Bone marrow (tissue), 2 donors: Measurements from ENCODE around the gene GRIPAP1.
A peak's percentile ranks its signal among the peaks of the same experiment; 100 is the strongest.
"Not testable (repeated sequence)": the region's sequence is repeated elsewhere in the genome, so short reads cannot be mapped to it uniquely, and the experiment has no call there.

Experiments used
- DNase-seq, 2 donors: peaks; one replicate each; lab custom pipeline; 2025; lab: John Stamatoyannopoulos, UW

The GRIPAP1 gene

DNA sequence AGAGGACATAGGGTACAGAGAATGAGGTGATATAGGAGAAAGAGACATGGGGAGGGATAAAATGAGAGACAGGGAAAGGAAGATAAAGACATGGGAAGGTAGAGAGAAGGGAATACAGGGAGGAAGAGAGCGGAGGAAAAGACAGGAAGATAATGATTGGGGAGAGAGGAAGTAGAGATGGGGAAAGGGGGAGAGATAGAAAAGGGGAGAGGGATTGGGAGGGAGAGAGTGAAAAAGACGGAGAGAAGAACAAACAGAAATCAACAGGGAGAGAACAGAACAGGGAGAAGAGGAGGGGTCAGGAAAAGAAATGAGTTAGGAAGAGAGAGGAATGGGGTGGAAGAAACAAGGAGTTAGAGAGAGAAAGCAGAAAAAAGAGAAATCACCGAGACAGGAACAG is 4.6 kb downstream of the GRIPAP1 start:
- DNase-seq = no peak

DNA sequence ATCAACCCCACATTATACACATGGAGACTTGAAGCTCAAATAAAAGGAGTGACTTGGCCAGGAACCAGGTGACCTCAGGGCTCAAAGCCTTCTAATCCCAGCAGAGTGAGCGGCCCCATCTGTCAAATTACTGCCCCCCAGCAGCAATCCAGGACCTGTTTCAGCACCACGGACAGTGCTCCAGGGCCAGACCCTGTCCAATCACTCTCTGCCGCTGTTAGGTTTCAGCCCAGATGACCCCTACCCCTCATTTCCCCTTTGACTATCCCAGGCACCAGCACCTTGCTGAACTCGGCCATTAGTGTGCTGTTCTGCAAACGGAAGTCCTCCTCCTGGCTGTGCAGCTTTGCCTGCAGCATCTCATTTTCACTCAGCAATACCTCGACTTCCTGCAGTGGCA is 5.1 kb downstream of the GRIPAP1 start:
- DNase-seq = no peak

DNA sequence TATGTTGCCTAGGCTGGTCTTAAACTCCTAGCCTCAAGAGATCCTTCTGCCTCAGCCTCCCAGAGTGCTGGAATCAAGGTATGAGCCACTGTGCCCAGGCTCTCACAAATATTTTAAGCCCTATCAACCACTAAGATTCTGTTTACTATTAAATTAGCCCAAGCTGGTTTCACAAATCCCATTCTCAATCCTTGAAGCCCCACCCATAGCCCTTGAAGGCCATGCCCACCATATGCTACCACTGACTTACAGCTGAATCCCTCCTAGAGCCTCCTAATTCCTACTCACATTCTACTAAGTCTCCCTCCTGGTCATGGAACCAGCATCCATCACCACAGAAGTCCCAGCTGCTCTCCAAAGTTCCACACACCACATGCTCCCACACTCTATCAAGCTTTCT is 9.7 kb downstream of the GRIPAP1 start:
- no peak for DNase-seq

DNA sequence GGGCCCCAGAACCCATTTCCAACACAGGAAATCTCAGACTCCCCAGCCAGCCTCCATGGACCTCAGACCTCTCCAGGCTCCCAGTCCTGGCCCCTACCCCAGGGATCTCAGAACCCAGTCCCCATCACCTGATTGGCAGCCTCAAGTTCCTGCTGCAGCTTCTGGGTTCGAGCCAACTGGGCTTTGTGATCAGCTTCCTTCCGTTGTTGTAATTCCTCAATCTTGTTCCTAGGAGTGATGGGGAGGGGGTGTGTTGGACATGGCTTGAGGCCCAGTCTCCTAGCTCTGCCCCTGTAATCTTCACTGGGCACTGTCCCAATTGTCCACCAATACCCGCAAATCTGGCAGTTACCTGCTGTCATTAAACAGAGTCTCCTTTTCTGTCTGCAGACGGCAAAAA is 12.6 kb downstream of the GRIPAP1 start:
- no peak for DNase-seq

DNA sequence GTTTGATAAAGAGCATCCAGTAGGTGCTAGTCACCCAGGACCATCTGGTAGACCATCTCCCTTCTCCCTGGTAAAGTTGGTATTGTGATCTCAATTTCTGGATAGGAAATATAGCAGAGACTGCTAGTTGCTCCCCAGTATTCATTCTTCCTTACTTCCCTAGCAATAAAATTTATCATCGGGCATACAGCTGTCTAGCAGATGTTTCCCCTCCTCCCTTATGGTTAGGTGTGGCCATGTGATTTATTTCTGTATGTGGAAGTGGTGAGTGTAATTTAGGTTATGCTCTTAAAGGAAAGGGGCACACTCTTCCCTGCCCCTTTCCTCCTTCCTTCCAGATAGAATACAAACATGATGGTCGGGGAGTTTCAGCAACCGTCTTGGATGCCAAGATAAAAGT is 18.2 kb downstream of the GRIPAP1 start:
- DNase-seq = no peak

DNA sequence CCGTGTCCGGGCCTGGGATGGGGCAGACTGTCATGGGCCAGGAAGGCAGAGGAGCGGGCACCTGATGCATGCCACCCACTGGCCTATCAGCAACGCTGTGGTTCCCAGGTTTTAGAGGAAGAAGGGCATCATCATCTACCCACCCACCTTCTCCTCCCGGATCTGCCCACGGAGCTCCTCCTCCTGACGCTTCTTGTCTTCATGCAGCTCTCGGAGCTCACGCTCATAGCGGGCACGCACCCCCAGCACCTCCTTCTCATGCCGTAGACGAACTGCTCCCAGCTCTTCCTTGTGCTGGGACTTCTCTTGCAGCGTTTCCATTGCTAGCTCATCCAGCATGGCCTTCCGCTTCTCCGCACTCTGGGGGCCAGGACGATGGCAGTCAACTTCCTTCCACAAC is 19.0 kb downstream of the GRIPAP1 start:
- DNase-seq = no peak

DNA sequence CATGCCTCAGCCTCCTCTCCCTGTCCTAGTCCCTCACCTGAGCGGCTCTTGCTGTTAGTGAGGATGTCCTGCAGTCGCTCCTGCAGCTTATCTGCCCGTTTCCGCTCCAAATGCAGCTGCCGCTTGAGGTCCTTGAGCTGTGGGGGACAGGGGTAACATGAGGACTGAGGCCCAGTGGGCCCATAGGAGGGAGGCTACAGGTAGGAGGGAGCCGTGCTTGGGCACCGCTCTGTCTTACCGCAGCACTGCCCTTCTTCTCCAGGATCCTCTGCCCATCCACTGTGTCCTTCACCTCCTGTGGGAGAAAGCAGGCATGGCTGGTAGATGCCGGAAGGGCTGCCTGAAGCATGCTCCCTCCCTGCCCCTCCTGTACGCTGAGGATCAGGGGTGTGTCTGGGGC is 20.9 kb downstream of the GRIPAP1 start:
- DNase-seq = no peak

DNA sequence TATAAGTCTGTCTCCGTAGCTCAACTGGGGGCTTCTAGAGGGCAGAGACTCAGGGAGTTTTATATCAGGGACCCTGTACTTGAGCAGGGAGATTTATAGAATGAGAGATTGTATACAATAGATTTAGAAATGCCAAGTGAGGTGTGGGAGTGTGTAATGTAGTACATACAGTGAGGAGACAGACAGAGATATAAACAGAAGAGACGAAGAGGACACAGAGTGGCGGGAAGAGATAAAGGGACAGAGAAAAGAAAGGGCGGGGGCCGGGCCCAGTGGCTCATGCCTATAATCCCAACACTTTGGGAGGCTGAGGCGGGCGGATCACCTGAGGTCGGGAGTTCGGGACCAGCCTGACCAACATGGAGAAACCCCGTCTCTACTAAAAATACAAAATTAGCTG is 21.7 kb downstream of the GRIPAP1 start:
- not testable (repeated sequence) for DNase-seq

DNA sequence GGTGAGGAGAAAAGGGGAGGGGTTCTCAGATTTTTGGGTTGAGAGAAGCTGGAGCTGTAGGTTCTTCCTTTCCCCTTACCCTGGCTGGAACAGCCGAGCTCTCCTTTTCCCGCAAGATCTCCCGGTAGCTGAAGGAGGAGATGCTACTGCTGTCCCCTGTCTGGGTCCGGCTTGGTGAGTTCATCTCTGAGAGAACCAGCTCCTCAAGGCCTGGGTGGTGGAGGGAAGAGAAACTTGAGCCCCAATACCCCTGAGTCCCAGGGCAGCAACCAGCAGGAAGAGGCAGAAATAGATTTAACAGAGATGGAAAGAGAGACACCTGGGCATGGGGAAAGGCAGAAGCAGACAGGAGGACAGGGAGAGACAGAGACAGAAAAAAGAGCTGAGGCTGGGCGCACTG is 23.8 kb downstream of the GRIPAP1 start:
- no peak for DNase-seq

DNA sequence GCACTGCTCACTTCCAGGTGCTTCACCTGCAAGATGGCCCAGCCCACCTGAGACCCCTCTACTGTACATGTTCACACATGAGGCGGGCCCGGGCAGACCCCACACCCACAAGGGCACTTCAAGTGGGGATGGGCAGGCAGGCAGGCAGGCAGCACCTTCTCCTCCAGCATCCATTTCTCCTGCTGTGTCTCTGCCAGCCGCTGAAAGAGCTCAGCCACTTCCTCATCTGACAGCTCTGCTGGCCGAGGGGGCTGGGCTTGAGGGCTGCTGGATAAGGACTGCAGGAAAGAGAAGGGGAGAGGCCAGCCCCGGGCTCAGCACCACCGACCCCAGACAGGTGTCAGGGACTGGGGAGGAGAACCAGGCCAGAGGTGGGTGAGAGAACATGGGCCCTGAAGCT is 26.0 kb downstream of the GRIPAP1 start:
- no peak for DNase-seq

DNA sequence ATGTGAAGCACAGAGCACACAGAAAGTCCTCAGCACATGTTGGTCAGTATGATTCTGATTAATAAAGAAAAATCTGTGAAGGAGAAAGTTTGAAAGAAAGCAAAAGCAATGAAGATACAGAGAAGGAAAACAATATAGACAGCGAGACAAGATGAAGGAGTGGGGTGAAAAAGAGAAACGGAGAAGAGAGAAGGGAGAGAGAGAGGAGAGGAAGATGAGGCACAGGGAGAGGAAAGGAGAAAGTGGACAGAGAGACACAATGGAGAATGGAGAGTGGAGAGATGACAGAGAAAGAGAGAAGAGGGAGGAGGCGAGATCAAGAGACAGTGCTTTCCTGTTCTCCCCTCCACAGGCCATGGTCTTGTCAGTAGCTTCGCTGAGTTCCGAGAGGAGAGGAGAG is 26.5 kb downstream of the GRIPAP1 start:
- no peak for DNase-seq

DNA sequence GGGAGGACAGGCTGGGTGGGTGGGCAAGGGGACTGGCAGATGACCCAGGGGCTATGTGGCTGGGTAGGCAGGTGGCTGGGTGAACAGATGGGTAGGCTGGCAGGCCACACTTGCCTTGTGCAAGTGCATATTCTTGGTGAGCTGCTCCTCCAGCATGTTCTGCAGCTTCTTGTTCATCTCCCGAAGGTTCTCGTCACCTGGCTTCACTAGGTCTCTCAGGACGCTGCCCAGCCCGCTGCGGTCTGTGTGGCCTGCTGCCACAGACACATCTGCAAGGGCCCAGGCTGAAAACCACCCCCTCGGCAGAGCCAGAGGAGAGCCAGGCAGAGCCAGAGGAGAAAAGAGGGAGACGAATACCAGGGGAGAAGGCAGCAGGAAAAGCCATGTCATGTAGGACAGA is 27.0 kb downstream of the GRIPAP1 start:
- DNase-seq = no peak

DNA sequence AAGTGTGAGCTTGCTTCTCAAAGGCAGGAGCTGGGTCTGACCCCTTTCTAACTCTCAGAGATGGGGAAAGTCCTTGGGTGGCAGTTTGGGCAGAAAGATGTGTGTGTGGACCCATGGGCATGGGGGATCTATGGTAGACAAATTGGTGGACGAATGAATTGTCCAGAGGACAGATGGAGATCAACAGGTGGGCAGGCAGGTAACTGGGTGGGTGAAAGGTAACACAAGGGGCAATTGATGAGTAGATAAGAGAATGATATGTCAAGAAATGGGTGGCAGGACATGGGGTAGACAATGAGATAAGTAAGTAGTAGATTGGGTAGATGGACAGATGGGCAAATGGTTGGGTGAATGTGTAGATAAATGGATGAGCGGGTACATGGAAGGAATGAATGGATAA is 27.5 kb downstream of the GRIPAP1 start:
- DNase-seq = no peak

DNA sequence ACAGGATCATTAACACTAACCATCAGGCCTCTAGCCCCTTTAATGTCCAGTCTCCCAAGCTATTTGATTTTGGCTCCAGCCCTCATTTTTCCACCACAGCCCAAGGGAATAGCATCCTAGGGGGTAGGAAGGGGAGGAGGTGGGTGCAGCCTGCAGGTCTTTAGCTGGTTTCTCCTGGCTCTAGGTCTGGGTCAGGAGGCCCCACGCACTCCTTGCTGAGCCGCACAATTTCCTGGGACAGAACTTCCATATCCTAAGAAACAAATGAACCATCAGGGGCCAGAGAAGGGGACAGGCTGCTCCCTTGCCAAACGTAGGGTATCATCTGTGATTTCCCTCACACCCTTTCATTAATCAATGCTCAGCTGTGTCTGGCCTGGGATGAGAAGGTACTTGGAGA is 28.0 kb downstream of the GRIPAP1 start:
- DNase-seq = no peak

DNA sequence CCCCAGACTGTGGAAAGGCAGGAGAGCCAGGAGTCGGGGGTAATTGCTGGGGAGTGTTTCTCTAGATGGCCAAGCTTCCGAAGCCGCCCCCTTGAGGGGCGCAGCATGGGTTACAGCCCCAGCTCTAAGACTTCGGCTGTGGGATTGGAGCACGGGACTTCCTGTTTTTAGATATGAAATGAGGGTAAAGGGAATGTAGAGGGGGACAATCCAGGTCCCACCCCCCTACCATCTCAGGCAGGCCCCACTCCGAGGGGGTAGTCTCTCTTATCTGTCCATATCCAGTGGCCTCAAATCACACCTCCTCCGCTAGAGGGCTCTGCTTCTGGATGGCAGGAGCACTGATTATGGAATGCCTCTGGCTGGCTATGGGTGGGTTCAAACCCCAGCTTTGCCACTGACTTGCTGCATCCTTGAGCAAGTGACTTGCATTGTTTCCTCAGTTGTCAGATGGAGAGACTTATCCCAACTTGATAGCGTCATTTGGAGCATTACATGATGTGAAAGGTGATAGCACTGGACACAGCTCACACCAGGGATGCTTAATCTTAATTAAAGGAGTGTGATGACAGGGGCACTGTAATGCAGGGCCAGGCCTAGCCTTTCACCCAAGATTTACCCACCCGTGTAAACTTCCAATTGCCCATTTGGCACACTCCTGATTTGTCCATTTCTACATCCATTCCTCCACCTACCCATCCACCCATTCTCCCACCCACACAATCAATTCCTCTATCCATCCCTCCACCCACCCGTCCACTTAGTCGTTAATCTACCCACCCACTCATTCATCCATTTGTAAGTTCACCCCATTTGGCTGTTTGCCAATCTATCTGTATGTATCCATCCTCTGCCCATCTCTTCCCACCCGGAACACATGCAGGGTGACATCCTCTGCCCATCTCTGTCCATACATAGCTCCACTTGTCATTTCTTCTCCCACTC is 29.6 kb downstream of the GRIPAP1 start:
- peak in 1 of 2 donors; percentile 13 for DNase-seq

DNA sequence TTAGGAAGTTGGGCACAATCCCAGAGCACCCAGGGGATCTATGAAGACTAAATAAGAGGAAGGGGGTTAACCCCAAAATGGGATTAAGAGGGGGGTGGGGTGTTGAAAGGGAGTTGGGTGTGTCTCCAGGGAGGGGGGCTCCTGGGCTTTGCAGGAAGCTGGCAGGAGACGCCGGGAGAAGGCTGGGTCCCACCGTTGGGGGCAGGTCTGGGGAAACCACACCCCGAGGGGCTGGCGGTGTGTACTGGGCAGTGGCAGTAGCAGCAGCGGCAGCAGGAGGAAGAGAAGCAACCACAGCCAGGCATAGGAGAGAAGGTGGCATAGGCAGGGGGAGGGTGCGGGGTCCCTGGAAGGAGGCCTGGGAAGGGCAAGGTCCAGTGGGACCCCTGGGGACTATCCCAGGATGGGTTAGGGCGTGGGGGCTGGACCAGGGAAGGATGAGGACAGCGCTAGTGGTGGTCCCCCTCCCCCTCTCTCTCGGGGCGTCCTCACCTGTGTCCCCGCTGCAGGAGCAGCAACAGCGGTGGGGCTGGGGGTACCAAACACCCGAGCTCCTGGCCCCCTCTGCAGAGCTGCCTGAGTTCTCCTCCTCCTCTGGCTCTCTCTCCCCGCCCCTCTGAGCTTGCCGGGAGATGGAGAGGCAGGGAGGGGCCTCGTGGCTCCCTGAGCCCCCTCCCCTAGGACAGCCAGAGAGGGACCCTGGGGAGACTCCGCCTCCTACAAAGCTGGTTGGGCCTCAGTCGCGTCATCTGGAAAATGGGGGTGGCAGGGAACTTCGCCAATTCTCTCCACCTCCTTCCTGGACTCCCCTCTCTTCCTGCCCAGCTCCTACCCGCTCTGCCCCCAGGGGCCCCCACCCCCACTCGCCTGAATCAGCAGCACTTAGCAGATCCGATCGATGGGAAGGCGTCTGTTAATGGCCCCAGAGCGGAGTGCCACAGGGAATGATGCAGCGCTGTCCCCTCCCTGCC is 30.5 kb downstream of the GRIPAP1 start, which contains the start of gene KCND1:
KCND1 (minus strand) TSS at position 596 of the 971 bp plus-strand sequence. CDS start 1,573 bp downstream, outside the sequence.
- DNase-seq = no peak

DNA sequence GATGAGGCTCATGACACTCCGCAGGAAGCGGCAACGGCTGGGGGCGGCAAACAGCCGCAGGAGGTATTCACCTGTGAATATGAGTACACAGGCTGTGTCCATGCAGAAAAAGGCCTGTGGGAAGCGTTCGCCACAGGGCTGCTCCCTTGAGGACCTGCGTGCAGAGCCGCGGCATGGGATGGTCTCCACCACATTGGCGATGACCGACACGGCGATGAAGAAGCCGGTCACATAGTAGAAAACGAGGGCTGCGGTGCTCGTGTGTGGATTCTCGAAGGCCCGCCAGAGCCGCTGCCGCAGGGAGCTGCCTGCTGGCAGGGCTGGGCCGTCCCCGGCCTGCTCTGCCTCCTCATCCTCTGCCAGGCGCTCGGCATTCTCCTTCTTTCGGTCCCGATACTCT is 32.6 kb downstream of the GRIPAP1 start:
- DNase-seq = no peak

DNA sequence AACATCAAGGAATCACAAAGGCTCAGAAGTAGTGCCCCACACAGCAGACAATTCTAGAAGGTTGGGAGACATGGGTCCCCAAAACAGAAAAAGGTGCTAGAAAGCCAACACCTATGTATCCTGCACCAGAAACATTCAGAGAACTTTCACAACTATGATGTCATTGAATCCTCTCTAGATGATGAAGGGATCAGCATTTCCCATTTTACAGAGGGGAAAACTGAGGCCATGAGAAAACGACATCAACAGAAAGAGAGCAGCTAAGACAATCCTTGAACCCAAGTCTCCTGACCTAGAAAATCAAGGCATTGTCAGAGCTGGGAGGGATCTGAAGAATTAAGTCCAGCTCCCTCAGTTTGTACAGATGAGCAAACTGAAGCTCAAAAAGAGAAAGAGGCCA is 33.7 kb downstream of the GRIPAP1 start:
- DNase-seq = no peak

DNA sequence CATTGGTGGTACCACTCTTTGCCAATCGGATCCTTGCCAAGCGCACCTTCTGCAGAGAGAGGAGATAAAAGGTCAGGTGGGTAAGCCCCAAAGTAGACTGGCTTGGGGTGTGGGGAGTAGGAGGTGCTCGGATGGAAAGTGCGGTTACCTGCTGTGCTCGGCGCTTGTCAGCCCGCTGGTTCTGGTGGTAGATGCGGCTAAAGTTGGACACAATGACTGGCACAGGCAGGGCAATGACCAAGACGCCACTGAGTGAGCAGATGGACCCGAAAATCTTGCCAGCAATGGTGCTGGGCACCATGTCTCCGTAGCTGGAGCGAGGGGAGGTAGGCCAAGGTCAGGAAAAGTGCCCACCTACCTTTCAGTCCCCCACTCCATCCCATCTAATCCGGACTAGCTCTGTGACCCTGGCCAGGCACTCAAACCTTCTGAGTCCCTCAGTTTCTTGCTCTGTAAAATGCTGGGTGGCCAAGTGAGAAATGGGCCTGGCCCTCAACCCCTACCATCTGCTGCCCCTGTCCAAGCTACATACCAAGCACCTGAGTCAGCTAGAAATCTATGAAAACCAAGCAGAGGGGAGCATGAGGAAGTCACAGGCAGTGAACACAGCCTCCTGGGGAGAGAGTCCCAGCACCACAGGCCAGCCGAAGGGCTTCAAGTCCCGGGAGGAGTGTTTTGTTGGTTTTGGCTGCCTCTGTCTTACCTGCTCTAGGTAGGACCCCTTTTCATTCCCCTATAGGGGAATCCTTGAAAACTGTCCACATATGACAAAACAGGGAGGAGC is 35.1 kb downstream of the GRIPAP1 start:
- DNase-seq = no peak

DNA sequence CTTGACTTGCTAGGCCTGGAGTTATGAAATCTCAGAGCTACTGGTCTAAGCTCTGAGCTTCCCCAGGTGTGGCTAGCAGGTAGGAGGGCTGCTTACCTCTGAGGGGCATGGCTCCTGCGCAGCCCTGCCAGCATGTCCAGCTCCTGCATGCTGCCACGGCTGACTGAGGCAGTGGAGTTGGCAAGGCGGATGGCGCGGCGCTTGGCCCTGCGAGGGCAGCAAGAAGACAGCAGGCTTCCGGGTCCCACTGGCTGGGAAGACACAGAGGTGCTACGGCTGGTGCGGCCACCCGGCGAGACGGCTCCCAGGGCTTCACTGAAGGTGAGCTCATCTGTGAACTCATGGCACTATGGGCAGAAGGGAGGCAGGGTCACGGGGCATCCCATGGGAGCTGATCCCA is 36.1 kb downstream of the GRIPAP1 start:
- no peak for DNase-seq

DNA sequence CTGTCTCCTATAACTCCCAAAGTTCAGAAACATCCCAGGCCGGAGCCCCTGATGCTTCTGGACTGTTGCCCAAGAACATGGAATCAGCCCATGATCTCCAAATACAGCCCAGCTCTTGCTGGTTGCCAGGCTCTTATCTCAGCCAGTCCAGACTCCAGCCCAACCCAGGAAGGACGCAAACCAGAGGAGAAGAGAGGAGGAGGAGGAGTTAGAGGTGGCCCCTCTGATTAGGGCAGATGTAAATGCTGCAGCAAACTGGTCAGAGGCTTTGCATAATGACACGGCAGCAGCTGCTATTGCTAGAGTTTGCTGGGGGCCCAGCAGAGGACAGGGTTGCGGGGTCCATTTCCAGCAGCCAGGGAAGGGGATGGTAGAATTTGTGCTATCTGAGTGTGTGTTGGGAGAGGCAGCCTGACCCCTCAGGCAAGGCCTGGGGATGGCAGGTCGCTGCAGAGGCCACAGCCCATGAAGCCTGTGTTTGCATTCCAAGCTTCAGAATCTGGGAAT is 40.4 kb downstream of the GRIPAP1 start:
- DNase-seq = no peak

DNA sequence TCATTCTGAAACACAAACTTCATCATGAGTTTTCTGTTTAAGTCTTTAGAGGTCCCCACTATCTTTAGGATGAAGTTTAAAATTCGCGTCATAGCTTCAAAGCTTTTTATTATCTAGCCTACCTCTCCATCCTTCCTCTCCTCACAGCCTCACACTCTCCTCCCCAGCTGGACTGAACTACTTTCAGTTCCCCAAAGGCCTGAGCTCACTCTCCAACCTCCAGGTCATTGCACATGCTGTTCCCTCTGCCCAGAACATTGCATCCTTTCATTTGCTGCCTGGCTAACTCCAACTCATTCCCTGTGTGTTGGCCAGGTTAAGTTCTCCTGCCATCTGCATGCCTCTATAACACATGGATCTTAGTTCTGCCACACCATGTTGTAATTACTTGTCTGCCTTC is 41.8 kb downstream of the GRIPAP1 start:
- no peak for DNase-seq
